ENCODE results near the gene IGSF22.

DNA sequence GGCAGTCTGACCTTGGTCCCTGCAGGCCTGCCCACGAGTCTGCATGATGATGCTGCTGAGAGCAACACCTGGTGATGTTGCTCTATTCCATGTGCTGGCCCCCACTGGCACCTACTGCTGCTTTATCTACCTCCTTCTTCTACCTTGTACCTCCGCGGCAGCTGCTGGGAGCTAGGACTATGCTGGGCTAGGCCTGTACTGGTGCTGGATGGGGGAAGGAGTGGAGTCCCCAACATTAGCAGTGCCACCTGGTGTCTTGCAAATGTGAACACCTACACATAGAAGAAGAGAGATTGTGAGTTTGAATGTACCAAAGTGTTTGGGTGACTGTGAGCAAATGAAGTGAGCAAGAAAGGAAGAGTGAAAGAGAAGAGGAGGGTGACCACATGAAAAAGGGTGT, 35.2 kb upstream of the IGSF22 start:
- TF ChIP-seq, protein P1, sequence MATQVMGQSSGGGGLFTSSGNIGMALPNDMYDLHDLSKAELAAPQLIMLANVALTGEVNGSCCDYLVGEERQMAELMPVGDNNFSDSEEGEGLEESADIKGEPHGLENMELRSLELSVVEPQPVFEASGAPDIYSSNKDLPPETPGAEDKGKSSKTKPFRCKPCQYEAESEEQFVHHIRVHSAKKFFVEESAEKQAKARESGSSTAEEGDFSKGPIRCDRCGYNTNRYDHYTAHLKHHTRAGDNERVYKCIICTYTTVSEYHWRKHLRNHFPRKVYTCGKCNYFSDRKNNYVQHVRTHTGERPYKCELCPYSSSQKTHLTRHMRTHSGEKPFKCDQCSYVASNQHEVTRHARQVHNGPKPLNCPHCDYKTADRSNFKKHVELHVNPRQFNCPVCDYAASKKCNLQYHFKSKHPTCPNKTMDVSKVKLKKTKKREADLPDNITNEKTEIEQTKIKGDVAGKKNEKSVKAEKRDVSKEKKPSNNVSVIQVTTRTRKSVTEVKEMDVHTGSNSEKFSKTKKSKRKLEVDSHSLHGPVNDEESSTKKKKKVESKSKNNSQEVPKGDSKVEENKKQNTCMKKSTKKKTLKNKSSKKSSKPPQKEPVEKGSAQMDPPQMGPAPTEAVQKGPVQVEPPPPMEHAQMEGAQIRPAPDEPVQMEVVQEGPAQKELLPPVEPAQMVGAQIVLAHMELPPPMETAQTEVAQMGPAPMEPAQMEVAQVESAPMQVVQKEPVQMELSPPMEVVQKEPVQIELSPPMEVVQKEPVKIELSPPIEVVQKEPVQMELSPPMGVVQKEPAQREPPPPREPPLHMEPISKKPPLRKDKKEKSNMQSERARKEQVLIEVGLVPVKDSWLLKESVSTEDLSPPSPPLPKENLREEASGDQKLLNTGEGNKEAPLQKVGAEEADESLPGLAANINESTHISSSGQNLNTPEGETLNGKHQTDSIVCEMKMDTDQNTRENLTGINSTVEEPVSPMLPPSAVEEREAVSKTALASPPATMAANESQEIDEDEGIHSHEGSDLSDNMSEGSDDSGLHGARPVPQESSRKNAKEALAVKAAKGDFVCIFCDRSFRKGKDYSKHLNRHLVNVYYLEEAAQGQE (tag by site-specific recombination; IDR thresholded peaks at IDR 0.05): no peak
- no peak for TF ChIP-seq ZNF571 (tag by site-specific recombination; IDR thresholded peaks at IDR 0.05)
- no peak for TF ChIP-seq ZNF121 (tag by site-specific recombination; IDR thresholded peaks at IDR 0.05)
- TF ChIP-seq, protein P2, sequence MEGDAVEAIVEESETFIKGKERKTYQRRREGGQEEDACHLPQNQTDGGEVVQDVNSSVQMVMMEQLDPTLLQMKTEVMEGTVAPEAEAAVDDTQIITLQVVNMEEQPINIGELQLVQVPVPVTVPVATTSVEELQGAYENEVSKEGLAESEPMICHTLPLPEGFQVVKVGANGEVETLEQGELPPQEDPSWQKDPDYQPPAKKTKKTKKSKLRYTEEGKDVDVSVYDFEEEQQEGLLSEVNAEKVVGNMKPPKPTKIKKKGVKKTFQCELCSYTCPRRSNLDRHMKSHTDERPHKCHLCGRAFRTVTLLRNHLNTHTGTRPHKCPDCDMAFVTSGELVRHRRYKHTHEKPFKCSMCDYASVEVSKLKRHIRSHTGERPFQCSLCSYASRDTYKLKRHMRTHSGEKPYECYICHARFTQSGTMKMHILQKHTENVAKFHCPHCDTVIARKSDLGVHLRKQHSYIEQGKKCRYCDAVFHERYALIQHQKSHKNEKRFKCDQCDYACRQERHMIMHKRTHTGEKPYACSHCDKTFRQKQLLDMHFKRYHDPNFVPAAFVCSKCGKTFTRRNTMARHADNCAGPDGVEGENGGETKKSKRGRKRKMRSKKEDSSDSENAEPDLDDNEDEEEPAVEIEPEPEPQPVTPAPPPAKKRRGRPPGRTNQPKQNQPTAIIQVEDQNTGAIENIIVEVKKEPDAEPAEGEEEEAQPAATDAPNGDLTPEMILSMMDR (tag by site-specific recombination; IDR thresholded peaks at IDR 0.05): no peak
- TF ChIP-seq ZNF558 (tag by site-specific recombination; IDR thresholded peaks at IDR 0.05): no peak
- no peak for TF ChIP-seq SETDB1 (IDR thresholded peaks at IDR 0.05; ENCODE audit: insufficient read length, low read length)
- TF ChIP-seq ZNF324 (tag by site-specific recombination; IDR thresholded peaks at IDR 0.05): no peak
